GM10248 (cell line): ENCODE measurements around the gene PDK1.
"Not testable (repeated sequence)": the region's sequence is repeated elsewhere in the genome, so short reads cannot be mapped to it uniquely, and the experiment has no call there.

ENCODE experiments used
- CTCF ChIA-PET: fragments of 300-600 bp; sonication (Branson Sonifier 250); formaldehyde crosslinking; extraction: SDS; loops from one replicate; lab custom pipeline; 2021; ENCODE audit warnings: antibody characterized with exemption; lab: Yijun Ruan, JAX
- POLR2A ChIA-PET: fragments of 350-650 bp; sonication (Branson Sonifier 250); formaldehyde crosslinking; extraction: SDS; loops from one replicate; lab custom pipeline; 2020; ENCODE audit warnings: antibody characterized with exemption; lab: Yijun Ruan, JAX
- DNase-seq: peaks from one replicate; pipeline ENCODE4 v3.0.0; 2012; ENCODE audit errors: extremely low spot score
- TF ChIP-seq, protein P1 (sequence below): IDR thresholded peaks from 2 replicates; pipeline ENCODE4 v1.5.1; 2012; ENCODE audit warnings: mild to moderate bottlenecking, low read depth; ENCODE audit errors: extremely low read depth, missing control alignments, control extremely low read depth

Gene PDK1

DNA sequence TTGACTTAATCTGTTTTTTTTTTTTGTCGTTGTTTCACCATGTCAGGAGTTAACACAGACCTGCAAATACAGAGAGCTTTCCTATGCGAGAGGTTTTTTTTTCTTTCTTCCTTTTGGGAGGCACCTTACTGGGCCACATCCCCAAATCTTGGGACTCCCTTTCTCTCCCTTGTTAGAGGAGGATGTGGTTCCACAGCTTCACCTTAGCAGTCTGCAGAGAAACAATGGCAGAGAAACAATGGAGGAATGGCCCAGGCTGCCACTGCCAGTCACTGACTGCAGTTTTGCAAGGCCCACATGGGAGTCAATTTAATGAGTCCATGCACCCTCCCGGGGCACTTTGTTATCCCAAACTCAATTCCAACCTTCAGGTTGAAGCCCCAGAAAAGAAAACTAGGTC, 20.8 kb upstream of the PDK1 start:
- no peak for DNase-seq
- ChIA-PET CTCF (no interaction called here), POLR2A (no interaction called here)
- TF ChIP-seq, protein P1, sequence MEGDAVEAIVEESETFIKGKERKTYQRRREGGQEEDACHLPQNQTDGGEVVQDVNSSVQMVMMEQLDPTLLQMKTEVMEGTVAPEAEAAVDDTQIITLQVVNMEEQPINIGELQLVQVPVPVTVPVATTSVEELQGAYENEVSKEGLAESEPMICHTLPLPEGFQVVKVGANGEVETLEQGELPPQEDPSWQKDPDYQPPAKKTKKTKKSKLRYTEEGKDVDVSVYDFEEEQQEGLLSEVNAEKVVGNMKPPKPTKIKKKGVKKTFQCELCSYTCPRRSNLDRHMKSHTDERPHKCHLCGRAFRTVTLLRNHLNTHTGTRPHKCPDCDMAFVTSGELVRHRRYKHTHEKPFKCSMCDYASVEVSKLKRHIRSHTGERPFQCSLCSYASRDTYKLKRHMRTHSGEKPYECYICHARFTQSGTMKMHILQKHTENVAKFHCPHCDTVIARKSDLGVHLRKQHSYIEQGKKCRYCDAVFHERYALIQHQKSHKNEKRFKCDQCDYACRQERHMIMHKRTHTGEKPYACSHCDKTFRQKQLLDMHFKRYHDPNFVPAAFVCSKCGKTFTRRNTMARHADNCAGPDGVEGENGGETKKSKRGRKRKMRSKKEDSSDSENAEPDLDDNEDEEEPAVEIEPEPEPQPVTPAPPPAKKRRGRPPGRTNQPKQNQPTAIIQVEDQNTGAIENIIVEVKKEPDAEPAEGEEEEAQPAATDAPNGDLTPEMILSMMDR: no peak

DNA sequence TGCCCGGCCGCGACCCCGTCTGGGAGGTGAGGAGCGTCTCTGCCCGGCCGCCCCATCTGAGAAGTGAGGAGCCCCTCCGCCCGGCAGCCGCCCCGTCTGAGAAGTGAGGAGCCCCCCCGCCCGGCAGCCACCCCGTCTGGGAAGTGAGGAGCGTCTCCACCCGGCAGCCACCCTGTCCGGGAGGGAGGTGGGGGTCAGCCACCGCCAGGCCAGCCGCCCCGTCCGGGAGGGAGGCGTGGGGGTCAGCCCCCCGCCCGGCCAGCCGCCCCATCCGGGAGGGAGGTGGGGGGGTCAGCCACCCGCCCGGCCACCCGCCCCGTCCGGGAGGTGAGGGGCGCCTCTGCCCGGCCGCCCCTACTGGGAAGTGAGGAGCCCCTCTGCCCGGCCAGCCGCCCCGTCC, 18.0 kb upstream of the PDK1 start:
- POLR2A ChIA-PET, CTCF ChIA-PET, DNase-seq: not testable (repeated sequence)

DNA sequence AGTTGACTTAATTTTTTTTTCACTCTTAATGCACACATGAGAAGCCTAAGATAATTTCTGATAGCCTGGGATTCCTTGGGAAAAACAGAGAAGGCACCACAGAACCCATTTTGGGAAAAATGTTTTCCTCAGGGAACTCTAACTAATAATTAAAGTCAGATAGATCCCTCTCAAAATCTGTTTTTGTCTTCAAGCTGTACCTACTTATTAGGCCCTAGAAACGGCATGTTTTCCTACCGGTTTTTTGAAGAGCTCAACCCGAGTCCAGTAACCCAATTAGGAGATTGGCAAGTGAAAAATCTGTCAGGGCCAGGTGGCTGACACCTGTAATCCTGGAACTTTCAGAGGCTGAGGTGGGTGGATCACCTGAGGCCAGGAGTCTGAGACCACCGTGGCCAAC, 16.1 kb upstream of the PDK1 start:
- DNase-seq: no peak
- POLR2A ChIA-PET: no interaction called here
- TF ChIP-seq, protein P1: no peak
- CTCF ChIA-PET: interaction anchor here (1.0 kb wide), 1 partner anchor 15 kb away, joined by 3 read pairs; no protein-coding TSS in a partner anchor

DNA sequence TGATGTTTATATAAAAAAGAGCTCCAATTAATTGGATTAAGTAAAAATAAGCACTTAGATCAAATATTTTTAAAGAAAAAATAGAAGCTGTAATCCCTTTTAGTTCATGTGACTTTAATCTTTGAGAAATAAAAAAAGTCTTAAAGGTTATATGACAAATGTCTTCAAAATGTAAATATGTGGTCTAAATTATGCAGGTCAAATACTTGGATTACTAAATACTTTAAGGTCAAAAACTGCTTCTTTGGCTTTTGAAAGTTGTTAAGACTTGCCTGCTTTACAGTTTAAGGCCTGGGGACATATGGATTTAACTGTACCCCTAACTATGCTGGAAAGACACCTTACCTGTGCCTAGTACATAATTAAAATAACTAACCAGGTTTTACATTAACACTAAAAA, 15.5 kb upstream of the PDK1 start:
- ChIA-PET POLR2A (no interaction called here), CTCF (no interaction called here)
- TF ChIP-seq, protein P1: no peak
- DNase-seq: no peak

DNA sequence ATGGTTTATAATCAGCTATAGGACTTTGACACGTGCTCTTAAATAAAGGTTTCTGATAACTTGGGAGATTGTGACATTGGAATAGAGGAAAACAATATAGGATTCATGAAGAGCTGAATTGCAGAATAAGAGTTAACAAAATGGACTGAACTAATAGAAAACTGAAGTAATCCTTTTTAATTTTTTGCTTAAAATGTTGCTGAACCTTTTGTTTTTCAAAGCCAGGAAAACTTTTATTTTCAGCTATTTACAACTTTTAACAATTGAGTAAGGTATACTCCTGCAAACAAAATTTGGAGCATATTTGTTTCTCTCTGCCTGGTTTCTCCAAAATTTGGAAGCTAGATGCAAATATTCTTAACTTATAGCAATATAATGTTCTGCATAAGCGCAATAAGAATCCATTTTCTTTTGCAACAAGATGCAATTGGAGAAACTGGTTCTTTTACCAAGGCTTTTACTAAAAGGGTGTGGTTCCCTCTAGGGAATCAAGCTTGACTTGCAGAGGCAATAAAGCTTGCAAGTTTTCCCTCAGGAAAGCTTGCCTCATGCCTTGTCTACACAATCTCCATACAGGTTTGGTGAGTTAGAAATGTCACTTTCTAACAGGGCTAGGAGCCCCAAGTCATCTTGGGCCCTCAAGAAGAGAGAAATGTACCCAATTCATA, 10.3 kb upstream of the PDK1 start:
- POLR2A ChIA-PET: no interaction called here
- no peak for DNase-seq
- CTCF ChIA-PET: no interaction called here
- TF ChIP-seq, protein P1: no peak

DNA sequence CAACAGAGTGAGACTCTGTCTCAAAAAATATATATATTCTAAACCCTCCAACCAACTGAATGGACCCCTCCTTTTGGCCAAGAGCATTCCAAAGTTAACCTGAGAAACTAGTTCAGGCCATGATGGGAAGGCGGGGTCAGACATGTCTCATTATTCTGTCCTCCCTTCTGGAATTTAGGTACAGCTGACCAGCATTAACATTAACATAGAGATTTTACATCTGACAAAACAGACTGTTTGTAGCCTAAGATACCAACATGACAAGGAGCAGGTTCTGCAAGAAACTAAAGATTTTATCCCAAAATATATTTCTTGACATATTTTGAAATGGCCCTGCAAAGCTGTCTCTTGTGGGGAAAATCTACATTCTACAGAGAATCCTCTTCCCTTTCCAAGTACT, 6.8 kb upstream of the PDK1 start:
- POLR2A ChIA-PET: no interaction called here
- DNase-seq: no peak
- TF ChIP-seq, protein P1: no peak
- CTCF ChIA-PET: no interaction called here

DNA sequence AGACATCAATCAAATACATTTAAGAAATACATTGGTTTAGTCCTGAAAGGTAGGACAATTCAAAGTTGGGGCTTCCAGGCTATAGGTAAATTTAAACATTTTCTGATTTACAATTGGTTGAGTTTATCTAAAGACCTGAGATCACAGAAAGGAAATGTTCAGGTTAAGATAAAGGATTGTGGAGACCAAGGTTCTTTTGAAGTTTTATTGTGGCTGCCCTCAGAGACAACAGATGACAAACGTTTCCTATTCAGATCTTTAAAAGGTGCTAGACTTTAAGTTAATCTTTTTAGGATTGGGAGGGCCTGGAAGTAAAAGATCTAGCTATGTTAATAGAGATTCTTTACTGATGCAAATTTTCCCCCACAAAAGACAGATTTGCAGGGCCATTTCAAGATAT, 6.1 kb upstream of the PDK1 start:
- DNase-seq, POLR2A ChIA-PET, CTCF ChIA-PET: not testable (repeated sequence)

DNA sequence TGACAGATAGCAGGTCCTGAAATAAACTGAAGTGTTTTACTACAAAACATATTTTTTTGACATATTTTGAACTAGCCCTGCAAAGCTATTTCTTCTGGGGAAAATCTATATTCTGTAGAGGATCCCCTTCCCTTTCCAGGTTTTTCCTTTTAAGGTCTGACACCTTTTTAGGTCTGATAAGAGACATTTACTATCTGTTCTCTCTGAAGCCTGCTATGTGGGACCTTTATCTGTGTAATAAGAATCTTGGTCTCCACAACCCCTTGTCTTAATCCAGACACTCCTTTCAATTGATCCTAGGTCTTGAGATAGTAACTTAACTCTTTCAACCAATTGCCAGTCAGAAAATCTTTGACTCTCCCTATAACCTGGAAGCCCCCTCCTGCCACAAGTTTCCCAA, 5.5 kb upstream of the PDK1 start:
- TF ChIP-seq, protein P1: no peak
- ChIA-PET POLR2A (no interaction called here), CTCF (no interaction called here)
- DNase-seq: no peak
